GM12801 (cell line): ENCODE results near the gene AURKA.

Experiments
- CTCF ChIP-seq: IDR thresholded peaks from one replicate; pipeline ENCODE4 v1.5.1; 2011; ENCODE audit warnings: control low read depth; ENCODE audit not compliant: insufficient read length; ENCODE audit errors: extremely low read depth

Gene AURKA

GRCh38 chr20:56400001-56400640, 8.1 kb upstream of the AURKA start:
- no peak for TF ChIP-seq CTCF

DNA sequence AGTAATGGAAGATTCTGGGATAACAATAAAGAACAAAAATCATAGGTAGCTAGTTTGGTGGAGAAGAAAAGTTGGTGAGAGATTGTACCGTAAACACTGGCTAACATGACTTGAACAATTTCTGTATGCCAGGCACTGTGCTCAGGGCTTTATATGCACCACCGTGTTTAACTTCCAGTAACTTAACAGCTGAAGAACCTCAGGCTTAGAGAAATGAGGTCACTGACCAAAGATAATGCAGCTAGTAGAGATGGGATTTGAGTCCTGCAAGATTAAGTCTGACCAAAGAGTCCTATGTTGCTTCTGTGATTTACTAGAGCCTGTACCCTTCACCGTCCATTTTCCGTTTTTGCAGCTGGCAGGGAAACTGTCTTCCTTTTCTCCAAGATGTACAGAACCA, 3.2 kb upstream of the AURKA start:
- no peak for TF ChIP-seq CTCF

DNA sequence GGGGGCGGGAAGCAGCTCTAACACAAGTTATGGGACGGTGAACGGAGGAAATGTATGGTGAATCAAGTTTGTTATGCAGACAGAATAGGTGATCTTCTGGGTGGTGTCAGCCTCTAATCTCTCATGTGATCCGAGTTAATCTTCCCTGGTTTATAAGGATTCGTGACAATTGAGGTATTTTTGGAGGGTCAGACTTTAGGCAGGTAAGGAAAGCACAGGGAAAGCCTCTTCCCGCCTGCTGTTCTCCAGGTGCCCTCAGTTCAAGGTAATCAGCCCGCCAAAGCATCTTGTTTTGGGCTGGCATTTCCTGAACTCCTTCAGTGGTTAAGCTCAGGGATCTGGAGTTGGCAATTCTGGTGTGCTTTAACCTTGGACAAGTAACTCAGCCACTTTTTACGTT, 1.6 kb upstream of the AURKA start:
- TF ChIP-seq CTCF: no peak

DNA sequence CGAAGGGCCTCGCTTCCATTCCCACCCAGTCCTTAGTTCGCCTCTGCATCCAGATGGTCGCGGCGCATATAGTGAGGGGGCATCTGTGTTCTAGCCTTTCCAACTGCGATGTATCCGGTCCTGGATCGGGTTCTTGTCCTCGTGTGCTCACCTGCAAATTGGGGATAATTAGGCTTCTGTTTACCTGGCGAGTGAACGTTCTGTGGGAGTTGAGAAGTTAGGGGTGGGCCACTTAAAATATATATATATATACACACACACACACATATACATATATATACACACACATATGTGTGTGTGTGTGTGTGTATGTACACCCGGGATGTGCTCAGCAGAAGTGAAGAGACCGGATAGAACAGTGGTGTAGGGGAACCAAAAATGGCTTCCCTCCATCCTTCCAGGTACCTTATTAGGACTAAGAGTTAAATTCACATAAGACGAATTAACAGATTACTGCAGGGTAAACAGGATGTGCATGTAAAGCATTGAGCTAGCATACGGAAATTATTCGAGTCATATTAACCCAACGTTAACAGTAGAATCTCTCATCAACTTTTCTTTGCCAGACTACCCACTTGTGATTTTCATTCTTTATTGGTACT, 967 bp upstream of the AURKA start:
- TF ChIP-seq CTCF: no peak

DNA sequence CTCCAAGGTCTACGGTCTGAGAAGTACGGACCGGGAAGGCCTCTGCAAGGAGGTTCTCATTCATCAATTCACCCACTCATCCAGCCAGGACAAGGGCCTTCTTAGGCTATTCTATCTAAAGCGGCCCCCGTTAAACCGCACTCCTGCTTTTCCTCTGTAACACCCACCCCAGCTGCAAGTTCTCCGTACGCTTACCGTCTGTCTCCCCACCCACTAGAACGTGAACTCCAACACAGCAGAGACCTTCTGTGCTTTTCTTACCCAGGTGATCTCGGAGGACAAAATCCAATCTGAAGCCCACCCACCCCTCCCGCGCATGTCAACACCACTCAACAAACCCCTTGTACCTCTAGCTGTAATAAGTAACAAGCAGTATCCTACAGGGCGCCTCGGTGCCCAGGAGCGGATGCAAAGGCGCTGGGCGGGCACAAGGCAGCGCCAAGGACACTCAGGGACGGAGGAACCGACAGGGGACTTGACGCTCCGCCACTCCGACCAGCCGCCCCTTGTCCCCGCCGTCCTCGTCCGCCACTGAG, 351 bp downstream of the AURKA start:
- TF ChIP-seq CTCF: no peak

DNA sequence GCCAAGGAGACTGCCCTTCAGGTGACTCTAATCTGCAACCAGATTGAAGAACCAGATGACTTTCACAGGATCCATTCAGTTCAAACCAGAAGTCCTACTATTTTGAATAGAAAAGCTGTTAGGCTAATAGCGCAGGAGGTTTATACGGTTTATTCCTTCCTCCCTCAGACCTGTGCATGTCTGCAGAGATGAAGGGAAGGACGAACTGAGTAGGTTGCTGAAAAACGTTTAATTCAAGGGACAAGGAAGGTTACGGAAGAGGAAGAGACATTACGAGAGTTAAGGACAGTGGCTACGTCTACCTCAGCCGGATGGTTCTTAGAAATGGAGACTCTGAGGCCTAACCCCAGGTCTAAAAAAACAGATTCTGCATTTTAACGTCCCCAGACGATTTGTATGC, 978 bp downstream of the AURKA start:
- no peak for TF ChIP-seq CTCF

DNA sequence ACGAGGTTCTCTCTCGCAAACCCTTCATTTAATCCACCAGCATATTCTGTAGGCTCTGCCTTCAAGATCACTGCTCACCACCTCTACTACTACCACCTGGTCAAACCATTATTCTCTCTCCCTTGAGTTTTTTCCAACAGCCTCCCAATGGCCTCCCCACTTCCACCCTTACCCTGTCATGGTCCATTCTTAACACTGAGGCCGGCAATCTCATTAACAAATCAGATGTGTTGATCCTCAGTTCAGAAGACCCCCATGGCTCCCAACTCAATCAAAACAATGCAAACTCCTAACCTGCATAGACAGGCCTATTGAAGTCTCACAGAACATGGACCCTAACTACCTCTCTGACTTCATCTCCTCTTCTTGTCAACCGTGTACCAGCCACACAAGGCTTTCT, 2.2 kb downstream of the AURKA start:
- no peak for TF ChIP-seq CTCF
